ENCODE results near the gene CD101.

Gene CD101

GRCh38 chr1:117070124-117070523, 68.6 kb downstream of the CD101 start:
- DNase-seq (ENCODE audit: low read depth), result peak; percentile 32
- no peak for TF ChIP-seq CTCF (conservative IDR thresholded peaks at IDR 0.05; ENCODE audit: low read length)
- H3K4me3 ChIP-seq (ENCODE audit: low read length), result no peak overlapping the region

DNA sequence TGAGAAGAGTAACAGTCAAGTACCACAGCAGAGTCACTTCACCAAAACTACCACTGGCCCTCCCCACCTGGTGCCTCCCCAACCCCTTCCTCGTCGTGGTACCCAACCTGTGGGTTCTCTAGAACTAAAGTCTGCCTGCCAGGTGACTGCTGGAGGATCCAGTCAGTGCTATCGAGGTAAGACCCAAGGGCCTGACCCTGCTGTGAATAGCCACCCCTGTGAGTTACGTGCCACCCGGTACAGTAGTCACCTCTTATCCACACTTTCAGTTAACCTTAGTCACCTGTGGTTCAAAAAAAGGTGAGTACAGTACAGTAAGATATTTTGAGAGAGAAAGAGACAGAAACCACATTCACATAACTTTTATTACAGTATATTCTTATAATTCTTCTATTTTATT, 75.1 kb downstream of the CD101 start:
- TF ChIP-seq CTCF (conservative IDR thresholded peaks at IDR 0.05; ENCODE audit: low read length), result no peak
- no peak for DNase-seq (ENCODE audit: low read depth)
- no peak overlapping the region for H3K4me3 ChIP-seq (ENCODE audit: low read length)

DNA sequence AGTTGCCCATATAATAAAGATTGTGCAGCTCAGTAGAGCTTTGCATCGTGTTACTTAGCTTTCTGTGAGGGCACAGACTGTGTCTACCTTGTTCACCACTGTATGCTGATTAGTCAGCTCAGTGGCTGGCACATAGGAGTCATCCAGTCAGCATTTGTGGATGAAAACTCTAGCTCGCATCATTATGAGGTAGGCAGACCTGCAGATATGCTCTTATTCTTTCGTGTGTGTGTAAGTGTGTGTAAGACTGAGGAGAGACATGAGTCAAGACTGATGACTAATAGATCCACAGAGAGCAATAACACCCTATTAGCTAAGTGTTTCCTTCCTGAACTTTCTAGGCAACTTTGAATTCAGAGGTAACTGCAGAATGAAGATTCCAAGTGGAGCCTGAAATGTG, 75.7 kb downstream of the CD101 start:
- no peak for TF ChIP-seq CTCF (conservative IDR thresholded peaks at IDR 0.05; ENCODE audit: low read length)
- DNase-seq (ENCODE audit: low read depth), result peak; percentile 78
- no peak overlapping the region for H3K4me3 ChIP-seq (ENCODE audit: low read length)

DNA sequence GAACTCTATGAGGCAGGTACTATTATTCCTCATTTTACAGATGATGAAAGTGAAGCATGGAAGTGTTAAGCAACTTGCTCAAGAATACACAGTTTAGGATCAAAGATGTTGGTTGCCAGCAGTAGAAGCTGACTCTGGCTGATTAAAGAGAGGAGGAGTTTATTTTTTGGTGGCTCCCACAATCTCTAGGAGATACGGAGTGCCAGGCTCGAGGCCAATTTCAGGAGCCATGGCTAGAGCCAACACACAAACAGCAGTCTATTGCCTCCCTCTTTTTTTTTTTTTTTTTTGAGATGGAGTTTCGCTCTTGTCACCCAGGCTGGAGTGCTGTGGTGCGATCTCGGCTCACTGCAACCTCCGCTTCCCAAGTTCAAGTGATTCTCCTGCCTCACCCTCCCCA, 78.2 kb downstream of the CD101 start:
- TF ChIP-seq CTCF (conservative IDR thresholded peaks at IDR 0.05; ENCODE audit: low read length), result no peak
- no peak for DNase-seq (ENCODE audit: low read depth)
- no peak overlapping the region for H3K4me3 ChIP-seq (ENCODE audit: low read length)

DNA sequence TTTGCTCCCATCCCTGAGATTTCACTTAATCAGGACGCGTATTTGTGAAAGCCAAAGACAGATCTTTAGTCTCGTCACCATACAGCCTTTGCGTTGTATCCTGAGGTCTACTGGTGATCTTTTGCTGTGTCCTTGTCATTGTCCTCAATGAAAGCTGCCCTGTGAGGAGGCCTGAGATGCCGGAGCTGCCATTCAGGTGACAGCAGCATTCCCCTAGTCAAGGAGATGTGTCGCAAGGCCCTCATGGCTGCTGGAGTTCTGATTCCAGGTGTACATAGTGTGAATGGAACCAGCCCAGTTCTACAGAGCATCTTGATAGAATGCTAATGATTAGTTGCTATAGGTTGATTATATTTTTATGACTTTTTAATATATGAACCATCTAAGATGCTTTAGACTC, 82.7 kb downstream of the CD101 start:
- DNase-seq (ENCODE audit: low read depth), result no peak
- no peak for TF ChIP-seq CTCF (conservative IDR thresholded peaks at IDR 0.05; ENCODE audit: low read length)
- no peak overlapping the region for H3K4me3 ChIP-seq (ENCODE audit: low read length)

All from AG10803 (cell line).